ENCODE measurements around the gene SYNPO.

The SYNPO gene

DNA sequence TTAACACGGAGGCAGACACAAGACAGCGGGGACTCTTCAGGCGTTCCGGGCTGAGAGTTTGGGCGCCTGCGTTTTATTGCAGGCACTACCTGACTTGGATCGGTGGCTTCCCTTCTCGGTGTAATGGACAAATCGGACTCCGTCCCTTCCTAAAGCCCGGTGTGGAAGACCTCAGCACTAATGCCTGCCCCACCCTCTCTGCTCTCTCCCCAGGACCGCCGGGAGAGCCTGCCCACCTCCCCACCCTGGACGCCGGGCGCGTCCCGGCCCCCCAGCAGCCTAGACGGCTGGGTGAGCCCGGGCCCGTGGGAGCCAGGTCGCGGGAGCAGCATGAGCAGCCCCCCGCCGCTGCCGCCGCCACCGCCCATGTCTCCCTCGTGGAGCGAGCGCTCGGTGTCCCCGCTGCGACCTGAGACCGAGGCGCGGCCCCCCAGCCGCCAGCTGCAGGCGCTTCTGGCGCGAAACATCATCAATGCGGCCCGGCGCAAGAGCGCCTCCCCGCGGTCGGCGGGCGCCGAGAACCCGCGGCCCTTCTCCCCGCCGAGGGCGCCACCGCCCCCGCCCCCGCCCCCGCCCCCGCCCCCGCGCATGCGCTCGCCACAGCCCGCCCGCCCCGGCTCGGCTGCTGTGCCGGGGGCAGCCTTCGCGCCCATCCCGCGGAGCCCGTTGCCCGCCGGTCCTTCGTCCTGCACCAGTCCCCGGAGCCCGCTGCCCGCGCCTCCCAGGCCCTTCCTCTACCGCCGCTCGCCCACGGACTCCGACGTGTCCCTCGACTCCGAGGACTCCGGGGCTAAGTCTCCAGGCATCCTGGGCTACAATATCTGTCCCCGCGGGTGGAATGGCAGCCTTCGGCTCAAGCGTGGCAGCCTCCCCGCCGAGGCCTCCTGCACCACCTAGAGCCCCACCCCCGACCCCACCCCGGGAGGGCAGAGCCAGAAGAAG is 16.0 kb downstream of the SYNPO start:
- peak; percentile 47 for DNase-seq (ENCODE audit: low read depth, low spot score)

DNA sequence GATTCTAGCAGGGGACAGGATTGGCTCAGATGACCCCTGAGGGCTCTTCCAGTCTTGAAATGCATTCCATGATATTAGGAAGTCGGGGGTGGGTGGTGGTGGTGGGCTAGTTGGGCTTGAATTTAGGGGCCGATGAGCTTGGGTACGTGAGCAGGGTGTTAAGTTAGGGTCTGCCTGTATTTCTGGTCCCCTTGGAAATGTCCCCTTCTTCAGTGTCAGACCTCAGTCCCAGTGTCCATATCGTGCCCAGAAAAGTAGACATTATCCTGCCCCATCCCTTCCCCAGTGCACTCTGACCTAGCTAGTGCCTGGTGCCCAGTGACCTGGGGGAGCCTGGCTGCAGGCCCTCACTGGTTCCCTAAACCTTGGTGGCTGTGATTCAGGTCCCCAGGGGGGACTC is 17.7 kb downstream of the SYNPO start:
- DNase-seq (ENCODE audit: low read depth, low spot score): no peak

DNA sequence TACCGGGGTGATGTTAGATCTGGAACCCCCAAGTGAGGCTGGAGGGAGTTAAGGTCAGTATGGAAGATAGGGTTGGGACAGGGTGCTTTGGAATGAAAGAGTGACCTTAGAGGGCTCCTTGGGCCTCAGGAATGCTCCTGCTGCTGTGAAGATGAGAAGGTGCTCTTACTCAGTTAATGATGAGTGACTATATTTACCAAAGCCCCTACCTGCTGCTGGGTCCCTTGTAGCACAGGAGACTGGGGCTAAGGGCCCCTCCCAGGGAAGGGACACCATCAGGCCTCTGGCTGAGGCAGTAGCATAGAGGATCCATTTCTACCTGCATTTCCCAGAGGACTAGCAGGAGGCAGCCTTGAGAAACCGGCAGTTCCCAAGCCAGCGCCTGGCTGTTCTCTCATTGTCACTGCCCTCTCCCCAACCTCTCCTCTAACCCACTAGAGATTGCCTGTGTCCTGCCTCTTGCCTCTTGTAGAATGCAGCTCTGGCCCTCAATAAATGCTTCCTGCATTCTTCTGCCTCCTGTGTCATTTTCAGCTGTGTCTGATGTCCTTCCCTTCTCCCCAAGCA is 18.3 kb downstream of the SYNPO start:
- DNase-seq (ENCODE audit: low read depth, low spot score): no peak

DNA sequence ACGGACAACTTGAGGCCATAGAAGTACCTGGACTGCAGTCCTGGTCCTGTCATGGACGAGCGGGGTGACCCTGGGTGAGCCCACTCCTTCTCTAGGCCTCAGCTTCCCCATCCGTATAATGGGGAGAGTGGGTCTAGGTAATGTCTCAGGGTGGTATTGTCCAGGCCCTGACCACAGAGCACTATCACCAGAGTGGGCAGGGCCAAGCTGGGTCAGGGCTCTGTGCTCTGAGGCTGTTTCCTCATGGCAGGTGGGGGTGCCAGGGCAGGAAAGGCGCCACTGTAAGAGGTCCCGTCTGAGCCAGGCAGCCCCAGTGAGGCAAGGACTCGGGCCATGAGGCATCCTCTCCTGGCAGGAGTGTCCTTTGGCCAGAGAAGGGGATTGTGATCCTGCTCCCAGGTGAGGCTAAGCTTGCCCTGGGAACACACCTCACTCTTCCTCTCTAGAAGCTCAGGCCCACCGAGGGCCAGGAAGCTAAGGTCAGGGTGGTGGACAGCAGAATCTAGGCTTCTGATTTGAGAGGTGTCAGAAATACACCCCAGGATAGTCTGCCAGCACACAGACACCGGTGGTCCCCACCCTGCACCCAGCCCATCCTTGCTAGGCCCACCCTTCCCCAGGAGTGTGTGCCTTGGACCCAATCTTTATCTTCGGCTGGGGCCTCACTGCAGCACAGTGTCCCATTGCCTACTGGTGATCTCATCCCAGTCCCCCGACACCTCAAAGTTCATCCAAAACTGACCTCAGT is 19.1 kb downstream of the SYNPO start:
- no peak for DNase-seq (ENCODE audit: low read depth, low spot score)

DNA sequence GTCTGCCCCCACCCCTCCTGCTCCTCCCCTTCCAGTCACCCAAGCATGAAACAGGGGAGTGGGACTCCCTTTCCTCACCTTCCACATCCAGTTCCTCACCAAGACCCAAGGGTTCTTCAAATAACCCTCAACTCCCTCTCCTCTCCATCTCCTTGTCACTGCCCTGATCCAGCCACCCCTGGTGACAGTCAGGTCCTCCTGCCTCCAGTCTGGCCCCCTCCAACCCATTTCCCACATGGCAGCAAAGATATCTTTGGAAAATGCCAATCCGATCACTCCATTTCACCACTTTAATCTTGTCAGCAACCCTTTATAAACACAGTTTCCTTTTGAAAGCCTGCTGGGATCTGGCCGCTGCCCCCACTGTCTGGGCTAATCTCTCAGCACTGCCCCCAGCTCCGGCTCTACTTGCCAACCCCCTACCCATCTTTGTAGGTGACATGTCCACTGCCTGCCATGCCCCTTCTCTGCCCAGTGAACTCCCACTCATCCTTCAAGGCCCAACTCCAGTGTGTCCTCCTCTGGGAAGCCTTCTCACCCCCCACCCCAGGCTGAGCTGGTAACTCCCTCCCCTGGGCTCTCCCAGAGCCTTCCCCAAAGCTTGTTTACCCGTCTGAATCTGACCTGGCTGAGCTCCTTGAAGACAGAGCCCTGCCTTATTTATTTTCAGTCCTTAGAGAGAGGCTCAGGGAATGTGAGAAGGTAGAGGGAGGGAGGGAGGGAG is 19.8 kb downstream of the SYNPO start:
- no peak for DNase-seq (ENCODE audit: low read depth, low spot score)

DNA sequence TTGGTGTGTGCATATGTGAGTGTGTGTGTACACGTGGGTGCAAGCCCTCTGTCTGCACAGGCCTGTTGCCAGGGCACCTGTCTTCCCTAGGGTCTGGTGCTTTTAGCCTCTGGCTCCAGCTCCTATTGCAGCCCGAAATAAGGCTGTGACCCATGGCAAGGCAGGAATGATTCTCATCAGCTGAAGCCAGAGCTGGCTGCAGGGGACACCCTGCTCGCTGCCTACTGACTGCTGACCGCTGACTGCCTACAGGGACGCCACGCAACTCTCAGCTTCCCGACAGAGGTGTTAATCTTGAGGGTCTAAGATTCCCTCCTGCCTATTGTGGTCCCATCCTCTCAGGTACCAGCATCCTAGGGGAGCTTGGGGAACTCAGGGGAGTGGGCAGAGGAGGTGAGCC is 20.6 kb downstream of the SYNPO start, which contains the start of gene MYOZ3:
MYOZ3 (plus strand) TSS at position 166 of the 400 bp plus-strand sequence. CDS start 1,691 bp downstream, outside the sequence.
- DNase-seq (ENCODE audit: low read depth, low spot score): no peak

DNA sequence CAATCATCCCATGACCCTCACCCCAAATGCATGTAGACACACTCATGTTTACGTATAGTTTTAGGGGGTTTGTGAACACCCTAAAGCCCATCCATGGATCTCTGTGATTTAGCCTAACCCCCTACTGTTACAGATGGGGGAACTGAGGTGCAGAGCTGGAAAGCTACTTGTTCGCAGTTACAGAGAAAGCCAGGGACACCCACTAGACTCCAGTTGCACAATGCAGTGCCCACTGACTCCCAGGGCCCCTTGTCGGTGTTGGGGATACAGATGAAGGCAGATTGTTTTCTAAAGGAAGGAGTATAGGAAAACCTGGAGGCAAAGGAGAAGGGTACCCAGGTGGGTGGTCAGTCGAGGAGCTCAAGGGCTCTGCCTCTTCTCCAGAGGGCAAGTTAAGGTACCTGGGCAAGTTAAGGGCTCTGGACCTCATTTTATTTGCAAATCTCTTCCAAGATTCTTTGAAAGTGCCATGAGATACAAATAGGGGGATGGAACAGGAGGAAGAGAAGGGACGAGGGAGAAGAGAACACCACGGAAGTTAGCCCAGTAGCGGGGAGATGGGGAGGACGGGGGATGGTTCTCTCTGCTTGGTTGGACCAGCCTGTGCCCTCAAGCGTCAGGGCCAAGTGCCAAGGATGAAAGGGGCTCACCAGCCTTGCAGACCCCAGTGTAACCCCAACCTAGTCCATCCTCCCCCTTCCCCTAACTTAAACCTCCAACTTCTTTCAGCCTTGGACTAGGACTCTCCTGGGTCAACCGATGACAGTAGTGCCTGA is 21.5 kb downstream of the SYNPO start:
- no peak for DNase-seq (ENCODE audit: low read depth, low spot score)

DNA sequence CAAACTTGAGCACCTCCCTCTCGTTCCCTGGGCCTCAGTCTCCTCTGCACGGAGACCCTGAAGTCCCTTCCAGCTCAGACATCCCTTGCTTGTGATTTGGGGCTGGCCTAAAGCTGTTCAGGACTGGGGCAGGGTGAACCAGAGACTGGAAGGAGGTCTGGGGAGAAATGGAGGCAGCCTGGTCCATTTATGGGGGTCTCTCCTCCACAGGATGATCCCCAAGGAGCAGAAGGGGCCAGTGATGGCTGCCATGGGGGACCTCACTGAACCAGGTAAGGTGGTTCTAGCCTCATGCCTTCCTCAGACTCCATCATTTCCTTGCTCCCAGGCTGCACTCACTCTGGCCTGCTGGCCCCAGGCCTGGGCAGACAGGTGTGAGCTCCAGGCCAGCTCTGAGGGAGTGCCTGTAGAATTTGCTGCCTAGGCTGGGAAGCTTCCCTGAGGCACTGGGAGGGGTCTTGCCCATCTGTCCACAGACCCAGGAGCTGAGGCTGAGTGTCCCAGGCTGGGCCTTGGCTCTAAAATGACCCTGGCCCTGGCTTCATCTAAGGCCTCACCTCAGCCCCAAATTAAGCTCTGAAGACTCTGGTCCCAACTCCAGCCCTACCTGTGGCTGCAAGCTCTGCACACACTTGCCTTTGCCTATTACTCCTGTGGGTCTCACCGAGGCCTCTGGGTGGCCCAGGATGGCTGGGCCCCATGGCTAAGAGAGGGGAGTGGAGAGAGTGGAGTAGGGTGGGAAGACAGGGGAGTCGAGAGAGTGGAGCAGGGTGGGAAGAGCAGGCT is 22.5 kb downstream of the SYNPO start:
- DNase-seq (ENCODE audit: low read depth, low spot score): no peak

DNA sequence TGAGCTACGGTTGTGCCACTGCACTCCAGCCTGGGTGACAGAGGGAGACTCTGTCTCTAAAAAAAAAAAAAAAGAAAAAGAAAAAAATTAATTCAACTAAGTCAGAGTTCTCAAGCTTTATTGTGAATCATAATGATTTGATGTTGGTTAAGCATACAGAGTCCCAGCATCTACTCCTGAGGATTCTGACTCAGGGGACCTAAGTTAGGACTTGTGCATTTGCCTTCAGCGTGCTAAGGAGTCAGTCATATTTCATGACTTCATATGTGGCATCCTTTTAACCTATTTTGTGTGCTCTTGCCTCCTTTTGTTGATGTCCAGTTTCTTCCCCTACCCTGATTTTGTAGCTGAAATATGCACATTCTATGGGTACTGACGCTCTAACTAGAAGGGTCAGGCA is 23.5 kb downstream of the SYNPO start:
- no peak for DNase-seq (ENCODE audit: low read depth, low spot score)

DNA sequence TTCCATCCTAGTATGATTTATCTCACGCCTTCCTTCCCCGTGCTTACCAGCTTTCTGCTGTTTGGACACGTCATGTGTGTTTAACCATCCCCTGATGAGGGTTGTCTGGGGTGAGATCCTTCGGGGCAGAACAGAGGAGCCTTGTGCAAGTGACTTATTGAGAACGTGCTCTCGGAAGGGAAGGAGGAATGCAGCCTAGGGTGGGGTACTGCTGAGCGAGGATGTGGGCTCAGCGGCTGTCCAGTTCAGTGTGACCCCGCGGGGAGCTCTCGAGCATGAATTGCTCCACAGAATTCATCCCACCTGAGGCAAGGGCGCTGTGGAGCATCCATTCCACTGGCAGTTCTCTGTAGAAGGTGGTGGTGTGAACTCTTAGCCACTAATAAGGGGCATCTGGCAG is 24.6 kb downstream of the SYNPO start:
- no peak for DNase-seq (ENCODE audit: low read depth, low spot score)

DNA sequence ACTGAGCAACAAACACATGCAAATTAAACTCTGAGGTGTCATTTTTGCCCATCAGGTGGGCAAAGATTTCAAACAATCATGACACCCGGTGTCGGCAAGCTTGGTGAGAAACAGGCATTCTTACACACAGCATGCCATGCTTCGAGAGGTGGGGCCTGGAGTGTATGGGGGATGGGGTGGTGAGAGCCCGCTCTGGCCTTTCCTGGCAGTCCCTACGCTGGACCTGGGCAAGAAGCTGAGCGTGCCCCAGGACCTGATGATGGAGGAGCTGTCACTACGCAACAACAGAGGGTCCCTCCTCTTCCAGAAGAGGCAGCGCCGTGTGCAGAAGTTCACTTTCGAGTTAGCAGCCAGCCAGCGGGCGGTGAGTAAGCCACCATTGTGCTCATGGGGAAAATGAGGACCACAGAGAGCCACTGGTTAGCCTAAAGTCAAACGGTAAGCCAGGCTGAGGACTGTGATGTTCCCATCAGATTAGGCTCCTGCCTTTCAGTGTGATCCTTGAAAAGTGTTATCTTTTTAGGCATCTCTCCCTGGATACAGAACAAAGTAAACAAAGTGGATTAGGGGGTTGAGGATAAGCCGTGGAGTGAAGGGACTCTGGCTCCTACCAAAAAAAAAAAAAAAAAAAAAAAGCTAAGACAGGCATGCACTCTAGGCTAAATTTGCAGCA is 30.0 kb downstream of the SYNPO start:
- DNase-seq (ENCODE audit: low read depth, low spot score): no peak

DNA sequence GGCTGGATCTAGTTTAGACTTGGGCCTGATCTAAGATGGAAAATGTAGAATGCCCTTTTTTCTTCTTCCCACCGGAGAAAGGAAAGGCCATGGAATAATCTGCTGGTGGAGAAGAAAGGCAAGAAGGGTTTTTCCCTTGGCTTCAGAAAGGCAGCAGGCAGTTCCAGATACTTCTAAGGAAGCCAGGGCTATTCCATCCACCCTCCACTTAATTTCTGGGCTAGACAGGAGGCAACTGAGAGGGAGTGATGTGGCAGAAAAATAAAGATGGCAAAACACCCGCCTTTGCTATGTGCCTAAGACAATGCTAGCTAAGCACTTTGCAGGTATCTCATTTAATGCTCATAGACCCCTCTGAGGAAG is 30.5 kb downstream of the SYNPO start:
- no peak for DNase-seq (ENCODE audit: low read depth, low spot score)

DNA sequence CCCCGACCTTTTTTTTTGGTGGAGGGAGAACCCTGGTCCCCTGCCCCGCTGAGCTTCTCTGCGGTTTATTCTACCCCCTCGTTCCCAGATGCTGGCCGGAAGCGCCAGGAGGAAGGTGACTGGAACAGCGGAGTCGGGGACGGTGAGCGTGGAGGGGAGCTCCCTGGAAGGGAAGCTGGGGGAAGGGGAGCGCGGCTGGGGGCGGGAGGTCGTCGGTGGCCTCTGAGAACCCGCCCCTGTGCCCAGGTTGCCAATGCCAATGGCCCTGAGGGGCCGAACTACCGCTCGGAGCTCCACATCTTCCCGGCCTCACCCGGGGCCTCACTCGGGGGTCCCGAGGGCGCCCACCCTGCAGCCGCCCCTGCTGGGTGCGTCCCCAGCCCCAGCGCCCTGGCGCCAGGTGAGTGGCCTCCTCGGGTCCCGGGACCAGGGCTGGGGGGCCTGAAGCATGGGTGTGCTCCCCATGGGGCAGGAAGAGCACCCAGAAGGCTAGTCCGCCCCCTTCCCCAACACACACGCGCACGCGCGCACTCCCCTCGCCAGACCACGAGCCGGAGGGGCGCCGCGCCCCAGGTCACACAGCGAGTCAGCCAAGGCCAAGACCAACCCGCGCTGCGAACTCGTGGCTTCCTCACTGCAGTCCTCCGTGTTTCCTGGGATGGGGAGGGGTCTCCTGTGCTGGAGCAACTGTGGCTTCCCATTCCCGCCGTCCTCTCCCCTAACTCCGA is 31.2 kb downstream of the SYNPO start:
- no peak for DNase-seq (ENCODE audit: low read depth, low spot score)

DNA sequence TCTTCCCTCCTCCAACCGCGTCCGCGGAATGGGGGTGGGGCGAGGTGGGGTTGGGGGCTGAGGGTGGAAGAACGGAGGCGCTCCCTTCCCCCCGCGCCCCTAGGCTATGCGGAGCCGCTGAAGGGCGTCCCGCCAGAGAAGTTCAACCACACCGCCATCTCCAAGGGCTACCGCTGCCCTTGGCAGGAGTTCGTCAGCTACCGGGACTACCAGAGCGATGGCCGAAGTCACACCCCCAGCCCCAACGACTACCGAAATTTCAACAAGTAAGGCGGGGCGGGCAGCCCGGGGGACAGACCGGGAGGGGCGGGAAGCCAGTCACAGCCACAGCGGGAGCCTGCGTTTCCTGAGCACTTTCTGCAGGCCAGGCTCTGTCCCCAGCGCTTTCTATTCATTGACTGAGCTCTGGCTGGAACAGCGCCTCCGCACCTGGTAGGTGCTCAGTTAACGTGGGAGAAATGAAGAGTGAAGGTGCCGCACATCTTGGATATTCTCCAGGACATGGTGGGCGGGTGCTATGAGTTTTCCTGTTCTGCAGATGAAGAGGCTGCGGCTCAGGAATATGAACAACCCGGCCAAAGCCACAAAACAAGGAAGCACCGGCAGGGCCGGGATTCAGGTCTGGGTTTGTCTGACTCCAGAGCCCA is 31.9 kb downstream of the SYNPO start:
- no peak for DNase-seq (ENCODE audit: low read depth, low spot score)

DNA sequence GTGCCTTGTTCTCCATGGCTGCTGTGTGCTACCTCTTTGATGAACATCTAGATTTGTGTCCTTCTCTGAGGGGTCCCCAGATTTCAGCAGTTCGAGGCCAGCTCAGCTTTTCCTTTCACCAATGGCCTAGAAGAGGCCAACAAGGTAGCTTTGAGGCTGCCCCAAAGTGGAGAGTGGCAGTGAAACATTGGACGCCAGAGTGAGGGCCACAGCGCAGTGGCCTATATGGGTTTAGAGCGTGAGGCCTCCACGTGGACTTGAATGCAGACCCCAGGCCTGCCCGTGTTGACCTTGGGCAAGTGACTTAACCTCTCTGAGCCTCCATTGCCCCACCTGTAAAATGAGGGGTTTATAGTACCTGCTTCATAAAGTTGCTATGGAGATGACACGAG is 32.4 kb downstream of the SYNPO start:
- DNase-seq (ENCODE audit: low read depth, low spot score): no peak

DNA sequence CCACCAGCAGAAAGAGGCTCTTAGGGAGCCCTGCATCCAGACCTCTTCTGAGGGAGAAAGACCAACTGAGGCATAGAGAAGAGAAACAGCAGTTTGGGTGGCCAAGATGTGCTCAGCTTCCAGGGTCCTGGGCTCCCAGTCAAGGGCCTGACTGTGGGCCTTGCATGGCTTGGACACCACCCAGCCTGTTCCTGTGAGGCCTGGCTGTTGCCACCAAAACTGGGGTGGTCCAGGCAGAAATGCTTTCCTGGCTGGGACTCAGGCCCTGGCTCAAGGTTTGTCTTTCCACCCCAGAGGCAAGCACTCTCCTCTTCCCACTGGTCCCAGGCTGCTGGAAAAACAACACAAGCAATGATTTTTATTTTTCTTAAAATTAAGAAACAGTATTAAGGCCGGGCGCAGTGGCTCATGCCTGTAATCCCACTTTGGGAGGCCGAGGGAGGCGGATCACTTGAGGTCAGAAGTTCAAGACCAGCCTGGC is 33.9 kb downstream of the SYNPO start:
- DNase-seq (ENCODE audit: low read depth, low spot score): no peak

DNA sequence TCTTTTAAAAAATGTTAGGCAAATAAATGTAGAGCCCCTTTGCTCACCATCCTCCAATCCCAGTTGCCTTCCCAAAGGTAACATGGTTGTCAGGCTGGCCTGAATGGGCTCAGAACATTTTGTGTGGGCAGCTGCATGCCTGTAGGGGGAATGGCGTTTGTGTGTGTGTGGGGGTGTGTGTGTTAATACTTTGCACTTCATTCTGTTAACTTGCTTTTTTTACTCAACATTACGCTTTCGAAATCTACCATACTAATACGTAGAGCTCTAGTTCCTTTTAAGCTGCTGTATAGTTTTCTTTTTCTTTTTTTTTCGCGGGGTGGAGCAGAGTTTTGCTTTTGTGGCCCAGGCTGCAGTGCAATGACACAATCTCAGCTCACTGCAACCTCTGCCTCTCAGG is 34.6 kb downstream of the SYNPO start:
- DNase-seq (ENCODE audit: low read depth, low spot score): no peak

DNA sequence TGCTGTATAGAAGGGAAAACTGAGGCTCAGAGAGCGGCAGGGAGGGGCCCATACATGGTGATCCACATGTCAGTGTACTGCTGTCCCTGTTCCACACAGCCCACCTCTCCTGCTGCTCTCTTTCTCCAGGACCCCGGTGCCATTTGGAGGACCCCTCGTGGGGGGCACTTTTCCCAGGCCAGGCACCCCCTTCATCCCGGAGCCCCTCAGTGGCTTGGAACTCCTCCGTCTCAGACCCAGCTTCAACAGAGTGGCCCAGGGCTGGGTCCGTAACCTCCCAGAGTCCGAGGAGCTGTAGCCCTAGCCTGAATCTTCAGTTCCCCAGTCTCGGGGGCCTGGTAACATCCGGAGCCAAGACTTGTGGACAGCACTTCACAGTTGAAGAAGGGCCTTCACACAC is 36.1 kb downstream of the SYNPO start:
- no peak for DNase-seq (ENCODE audit: low read depth, low spot score)

All from activated CD4-positive, CD25-positive, alpha-beta regulatory T cell treated with anti-CD3 and anti-CD28 coated beads, Interleukin-2, amount 50 U/mL, for 16 hours (primary cell).